Epithelial cell of esophagus (primary cell): ENCODE data around the gene ITPKB.

Experiments used
- DNase-seq: peaks from one replicate; pipeline ENCODE4 v3.0.0; 2010; ENCODE audit warnings: low read depth
- H3K4me3 ChIP-seq: 2 replicates; pipeline ENCODE4 v1.5.1; 2011; ENCODE audit warnings: mild to moderate bottlenecking, low read length, control low read depth
- CTCF ChIP-seq: IDR thresholded peaks from 2 replicates; pipeline ENCODE4 v1.5.1; 2011; ENCODE audit warnings: low read depth, mild to moderate bottlenecking, low read length, control low read depth, inconsistent platforms; ENCODE audit not compliant: insufficient read depth; ENCODE audit errors: missing control alignments

Gene ITPKB

GRCh38 chr1:226738995-226739695 is at the start of gene ITPKB:
TSS of gene ITPKB (minus strand) at chr1:226739282. CDS start at chr1:226737458, 1,824 bp downstream.
- peak within 1 kb of the TSS; percentile 63 for H3K4me3 ChIP-seq
- TF ChIP-seq CTCF: no peak
- peak; percentile 67 for DNase-seq

GRCh38 chr1:226787638-226788037 is 48.6 kb upstream of the ITPKB start:
- no peak overlapping the region for H3K4me3 ChIP-seq
- no peak for TF ChIP-seq CTCF
- DNase-seq: no peak

- DNase-seq: no peak
- TF ChIP-seq CTCF: no peak
- H3K4me3 ChIP-seq: no peak overlapping the region
Observed at GRCh38 chr1:226787071-226787470, 48.0 kb upstream of the ITPKB start.

GRCh38 chr1:226786550-226786949 is 47.5 kb upstream of the ITPKB start:
- no peak for TF ChIP-seq CTCF
- DNase-seq: no peak
- H3K4me3 ChIP-seq: no peak overlapping the region

- TF ChIP-seq CTCF: no peak
- no peak overlapping the region for H3K4me3 ChIP-seq
- no peak for DNase-seq
Observed at GRCh38 chr1:226785805-226786204, 46.7 kb upstream of the ITPKB start.

GRCh38 chr1:226784081-226785049 is 45.3 kb upstream of the ITPKB start:
- DNase-seq: peak; percentile 25
- H3K4me3 ChIP-seq: no peak overlapping the region
- TF ChIP-seq CTCF: no peak
